Stimulated activated CD4-positive, alpha-beta T cell treated with anti-CD3 and anti-CD28 coated beads, Interleukin-12 subunit alpha, Interleukin-12 subunit beta, amount 100 ng/mL, for 24 hours (primary cell): ENCODE data around the gene MIDN.
"Not testable (repeated sequence)": the region's sequence is repeated elsewhere in the genome, so short reads cannot be mapped to it uniquely, and the experiment has no call there.

Experiments used
- DNase-seq, 2 experiments: peaks; one replicate each; pipeline ENCODE4 v3.0.0-alpha.2; 2020; ENCODE audit warnings: low read depth in 2 of 2

The MIDN gene

DNA sequence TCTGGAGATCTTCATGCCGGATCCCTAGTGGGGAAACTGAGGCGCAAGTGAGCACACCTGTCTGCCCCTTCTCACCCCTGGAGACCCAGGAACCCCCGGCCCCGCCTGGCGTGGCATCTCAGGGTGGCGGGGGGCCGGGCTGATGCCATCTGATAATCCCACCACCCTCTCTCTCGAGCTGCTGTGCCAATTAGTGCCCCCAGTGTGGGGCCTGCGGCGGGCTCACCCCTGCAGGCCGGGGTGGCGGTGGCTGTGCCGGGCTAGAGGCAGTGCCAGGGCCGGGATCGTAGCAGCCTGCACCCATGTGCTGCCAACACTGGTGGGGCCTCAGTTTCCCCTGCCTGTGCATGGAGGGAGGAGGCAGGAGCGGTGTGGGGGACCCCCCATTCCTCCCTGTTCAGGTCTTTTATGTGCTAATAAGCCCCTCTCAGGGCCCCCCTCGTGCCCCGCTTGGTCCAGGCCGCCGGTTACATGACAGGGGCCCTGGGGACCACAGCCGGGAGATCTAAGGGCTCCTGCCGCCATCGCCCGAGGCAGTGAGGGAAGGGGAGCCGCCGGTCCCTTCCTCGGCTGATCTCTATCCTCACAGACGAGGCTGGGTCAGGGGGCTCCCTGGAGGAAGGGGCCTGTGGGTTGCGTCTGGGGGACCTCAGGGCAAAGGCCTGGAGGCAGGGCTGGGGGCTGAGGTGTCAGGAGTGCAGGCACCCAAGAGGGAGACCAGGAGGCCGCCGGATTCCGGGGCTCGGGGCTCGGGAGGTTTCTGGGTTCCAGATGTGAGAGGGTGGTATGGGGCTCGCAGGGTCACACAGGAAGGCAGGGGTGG is 45.6 kb downstream of the MIDN start:
- DNase-seq = no peak

DNA sequence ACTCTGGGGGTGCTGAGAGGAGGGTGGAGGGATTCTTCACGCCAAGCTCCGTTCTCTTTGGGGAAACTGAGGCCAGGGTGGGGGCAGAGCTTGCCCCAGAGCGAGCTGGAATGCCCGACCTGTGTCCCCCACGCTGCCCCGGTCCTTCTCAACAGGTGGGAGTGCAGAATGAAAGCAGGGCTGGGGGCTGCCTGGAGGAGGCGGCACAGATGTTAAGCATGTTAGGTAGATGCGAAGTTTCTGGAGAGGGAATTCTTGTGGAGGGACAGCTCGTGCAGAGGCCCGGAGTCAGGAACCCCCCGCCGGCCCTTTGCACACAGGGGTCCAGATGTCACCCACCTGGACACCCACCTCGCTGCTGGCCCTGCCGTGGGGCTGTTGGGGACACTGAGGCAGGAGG is 46.3 kb downstream of the MIDN start:
- DNase-seq = no peak

DNA sequence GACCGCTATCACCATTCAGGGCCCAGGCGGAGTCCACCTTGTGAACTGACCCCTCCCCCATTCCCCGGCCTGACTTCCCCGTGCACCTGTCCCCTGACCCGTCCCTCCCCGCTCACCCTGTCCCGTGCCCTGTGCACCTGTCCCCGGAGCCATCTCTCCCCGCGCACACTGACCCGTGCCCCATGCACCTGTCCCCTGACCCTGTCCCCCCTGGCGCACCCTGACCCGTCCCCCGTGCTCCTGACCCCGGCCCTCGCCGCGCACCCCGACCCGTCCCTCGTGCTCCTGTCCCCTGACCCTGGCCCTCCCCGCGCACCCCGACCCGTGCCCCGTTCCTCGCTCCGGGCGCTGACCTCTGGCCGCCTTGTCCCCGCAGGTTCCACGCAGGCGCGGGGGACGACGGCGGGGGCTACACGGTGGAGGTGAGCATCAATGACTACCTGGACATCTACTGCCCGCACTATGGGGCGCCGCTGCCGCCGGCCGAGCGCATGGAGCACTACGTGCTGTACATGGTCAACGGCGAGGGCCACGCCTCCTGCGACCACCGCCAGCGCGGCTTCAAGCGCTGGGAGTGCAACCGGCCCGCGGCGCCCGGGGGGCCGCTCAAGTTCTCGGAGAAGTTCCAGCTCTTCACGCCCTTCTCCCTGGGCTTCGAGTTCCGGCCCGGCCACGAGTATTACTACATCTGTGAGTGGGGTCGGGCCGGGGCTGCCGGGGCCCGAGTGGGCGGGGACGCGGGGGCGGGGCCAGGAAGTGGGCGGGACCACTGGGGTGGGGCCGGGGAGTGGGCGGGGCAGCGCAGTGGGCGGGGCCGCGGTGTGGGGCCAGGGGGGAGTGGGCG is 47.0 kb downstream of the MIDN start:
- no peak for DNase-seq

DNA sequence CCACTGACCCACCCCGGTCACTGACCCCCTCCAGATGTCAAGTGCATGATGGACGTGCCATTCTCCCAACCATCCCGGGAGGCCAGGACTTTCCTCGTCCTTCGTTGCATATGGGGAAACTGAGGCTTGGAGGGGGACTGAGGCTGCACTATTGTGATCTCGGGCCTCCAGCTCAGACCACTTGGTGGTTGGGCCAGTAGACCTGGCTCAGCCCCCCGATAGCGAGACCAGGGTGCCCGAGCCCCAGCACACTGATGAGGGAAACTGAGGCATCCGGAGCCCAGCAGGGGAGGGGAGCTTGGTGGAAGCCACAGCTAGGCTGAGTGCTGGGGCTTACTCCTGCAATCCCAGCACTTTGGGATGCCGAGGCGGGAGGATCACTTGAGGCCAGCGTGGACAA is 47.7 kb downstream of the MIDN start:
- no peak for DNase-seq

DNA sequence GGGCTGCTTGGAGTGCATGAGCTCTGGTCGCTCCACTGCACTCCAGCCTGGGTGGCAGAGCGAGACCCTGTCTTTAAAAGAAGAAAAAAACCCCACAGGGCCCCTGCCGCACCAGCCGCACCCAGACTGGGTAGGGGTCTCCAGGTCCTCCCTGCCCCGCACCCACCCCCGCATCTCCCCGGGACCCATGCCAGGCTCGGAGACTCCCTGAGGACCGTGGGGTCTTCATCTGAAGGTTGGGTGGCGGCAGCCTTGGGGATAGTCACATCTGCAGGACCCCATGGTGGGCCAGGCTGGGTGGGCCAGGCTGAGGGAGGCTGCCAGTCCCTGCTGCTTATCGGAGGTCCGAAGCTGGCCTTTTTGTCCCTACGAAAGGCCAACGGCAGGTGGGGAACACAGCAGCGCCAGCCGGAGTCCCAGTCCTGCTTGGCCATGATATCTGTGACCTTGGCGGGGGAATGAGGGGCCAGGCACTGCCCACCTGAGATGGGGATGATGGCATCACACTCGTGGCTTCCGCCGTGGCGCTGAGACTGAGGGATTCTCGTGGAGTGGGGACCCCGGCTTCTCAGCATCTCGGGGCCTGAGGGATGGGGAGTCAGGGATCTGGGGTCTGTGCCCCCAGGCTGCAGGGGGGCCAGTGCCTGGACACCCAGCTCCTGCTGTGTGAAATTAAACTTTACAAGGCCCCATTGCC is 48.3 kb downstream of the MIDN start:
- DNase-seq = no peak

DNA sequence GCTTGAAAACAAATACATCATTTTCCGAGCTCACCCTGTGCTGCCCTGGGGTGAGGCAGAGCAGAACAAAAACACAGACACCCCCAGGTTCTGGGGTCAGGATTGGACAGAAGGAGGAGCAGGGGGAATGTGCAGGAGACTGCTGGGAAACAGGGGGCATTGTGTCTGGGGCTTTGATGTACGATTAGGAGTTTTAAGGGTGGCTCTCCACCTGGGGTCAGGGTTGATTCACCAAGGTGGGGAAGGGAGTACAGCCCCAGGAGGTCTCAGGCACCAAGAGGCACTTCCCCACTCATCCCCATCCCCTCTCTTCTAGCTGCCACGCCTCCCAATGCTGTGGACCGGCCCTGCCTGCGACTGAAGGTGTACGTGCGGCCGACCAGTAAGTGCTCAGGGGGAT is 49.9 kb downstream of the MIDN start:
- no peak for DNase-seq

DNA sequence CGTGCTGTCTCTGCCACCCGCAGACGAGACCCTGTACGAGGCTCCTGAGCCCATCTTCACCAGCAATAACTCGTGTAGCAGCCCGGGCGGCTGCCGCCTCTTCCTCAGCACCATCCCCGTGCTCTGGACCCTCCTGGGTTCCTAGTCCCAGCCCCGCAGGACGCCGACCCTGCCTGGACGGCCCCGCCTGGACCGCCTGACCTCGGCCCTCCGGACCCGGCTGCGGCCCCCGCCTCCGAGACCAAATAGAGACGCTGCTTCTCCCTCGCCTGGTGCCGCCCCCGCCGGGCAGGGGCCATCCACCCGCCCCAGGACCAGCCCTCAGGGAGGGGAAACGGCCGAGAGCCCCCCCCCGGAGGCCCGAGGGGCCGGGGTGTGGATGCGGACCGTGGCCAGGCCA is 51.4 kb downstream of the MIDN start:
- DNase-seq = no peak

DNA sequence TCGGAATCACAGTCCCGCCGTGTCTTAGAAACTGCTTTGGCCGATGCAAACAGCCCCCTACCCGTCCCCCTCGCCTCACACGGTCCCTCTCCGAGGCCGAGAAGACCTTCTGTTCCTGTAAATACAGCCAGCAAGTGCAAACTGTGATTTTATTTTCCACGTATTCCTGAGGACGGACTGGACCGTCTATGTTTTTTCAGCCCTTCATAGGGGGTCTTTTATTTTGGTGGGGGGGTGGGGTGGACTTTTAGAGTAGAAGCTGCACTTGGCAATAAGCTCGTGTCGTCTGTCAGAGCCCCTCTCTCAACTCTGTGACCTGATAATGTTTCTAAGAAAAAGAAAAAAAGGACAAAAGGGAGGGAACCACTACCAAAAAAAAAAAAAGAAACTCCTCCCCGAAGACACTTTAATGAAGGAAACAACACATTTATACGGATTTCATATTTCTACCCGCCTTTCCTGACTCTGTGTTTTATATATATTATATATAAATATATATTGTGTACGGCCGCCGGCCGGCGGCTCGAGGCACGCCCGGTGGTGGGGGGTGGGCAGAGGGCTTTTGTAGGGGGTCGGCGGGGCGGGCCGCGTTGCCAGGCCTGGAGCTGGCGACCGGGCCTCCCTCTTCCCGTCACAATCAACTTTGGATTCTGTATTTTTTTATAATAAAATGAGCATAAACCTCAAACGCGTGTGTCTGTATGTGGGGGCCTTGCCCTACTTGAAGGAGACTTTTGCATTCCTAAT is 52.5 kb downstream of the MIDN start:
- DNase-seq = no peak

DNA sequence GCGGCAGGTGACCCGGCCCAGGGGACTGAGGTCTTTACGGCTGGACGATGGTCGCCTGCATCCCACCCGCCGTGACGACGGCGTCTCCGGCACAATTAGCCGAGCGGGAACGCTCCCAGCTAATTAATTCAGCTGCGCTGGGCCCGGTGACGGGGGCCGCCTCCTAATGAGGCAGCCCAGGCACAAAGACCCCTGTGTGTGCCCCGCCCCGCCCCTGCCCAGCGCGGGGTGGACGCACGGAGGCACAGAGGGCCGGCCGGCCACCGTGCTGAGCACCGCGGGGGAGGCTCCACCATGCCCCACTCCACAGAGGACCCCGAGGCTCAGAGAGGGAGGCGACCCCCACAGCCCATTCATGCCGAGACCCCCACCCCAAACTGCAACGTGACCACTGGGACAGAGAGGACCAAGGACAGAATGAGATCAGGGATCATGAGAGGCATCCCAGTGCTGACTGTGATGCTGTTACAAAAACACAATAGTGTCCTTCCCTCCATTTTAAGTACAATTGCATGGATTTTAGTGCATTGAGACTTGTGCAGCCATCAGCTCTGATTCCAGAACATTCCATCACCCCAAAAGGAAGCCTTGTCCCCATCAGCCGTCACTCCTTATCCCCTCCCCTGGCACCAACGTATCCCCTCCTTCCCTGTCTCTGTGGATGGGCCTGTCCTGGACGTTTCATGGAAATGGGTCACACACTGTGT is 54.3 kb downstream of the MIDN start:
- DNase-seq = no peak

DNA sequence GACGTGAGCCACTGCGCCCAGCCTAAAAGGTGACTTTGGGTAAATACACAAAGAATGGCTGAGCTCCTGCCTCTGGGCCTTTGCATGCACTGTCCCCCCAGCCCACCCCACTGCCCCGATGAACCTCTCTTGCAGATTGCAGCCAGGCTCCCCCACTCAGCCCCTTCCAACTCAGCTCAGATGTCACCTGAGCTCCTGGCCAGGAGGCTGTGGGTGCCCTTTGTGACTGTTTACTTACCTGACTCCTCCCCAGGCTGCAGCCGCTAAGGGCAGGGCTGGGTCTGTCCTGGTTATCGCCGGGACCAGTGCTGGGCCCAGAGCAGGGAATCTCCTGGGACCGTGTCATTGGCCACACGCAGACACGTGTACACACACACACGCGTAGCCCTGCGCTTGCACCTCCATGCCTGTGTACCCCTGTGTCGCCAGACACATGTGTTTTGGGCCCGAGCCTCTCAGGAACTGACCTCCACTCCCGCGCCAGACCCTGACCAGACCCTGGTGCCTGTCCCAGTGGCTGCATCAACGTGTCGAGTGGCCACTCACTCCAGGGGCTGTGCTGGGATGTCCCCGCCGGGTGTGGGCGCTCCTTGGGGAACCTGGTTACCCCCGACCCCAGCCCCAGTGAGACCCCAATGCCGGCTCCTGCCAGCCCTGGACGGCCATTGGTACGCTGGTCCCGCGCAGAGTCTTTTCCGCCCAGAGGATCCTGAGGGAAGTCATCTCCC is 56.0 kb downstream of the MIDN start:
- DNase-seq = no peak

DNA sequence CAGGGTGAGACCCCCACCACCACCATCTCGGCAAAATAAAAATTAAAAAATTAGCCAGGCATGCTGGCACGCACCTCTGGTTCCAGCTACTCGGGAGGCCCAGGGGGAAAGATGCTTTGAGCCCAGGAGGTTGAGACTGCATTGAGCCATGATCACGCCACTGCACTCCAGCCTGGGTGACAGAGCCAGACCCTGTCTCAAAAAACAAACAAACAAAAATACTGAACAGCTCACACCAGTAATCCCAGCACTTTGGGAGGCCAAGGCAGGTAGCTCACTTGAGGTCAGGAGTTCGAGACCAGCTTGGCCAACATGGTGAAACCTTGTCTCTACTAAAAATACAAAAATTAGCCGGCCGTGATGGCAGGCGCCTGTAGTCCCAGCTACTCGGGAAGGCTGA is 57.0 kb downstream of the MIDN start:
- not testable (repeated sequence) for DNase-seq

DNA sequence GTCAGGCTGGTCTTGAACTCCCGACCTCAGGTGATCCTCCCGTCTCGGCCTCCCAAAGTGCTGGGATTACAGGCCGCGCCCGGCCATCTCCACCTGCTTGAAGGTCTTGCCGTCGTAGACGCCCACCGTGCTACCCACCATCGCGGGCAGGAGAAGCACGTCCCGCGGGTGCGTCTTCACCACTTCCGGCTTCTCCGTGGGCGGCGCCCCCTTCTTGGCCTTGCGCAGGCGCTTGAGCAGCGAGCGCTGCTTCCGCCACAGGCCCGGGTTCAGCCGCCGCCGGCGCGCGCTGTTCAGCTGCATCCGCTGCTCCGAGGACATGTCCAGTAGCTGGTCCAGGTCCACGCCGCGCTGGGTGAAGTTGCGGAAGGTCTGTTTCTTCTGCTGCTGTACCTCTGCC is 58.9 kb downstream of the MIDN start:
- DNase-seq = no peak

DNA sequence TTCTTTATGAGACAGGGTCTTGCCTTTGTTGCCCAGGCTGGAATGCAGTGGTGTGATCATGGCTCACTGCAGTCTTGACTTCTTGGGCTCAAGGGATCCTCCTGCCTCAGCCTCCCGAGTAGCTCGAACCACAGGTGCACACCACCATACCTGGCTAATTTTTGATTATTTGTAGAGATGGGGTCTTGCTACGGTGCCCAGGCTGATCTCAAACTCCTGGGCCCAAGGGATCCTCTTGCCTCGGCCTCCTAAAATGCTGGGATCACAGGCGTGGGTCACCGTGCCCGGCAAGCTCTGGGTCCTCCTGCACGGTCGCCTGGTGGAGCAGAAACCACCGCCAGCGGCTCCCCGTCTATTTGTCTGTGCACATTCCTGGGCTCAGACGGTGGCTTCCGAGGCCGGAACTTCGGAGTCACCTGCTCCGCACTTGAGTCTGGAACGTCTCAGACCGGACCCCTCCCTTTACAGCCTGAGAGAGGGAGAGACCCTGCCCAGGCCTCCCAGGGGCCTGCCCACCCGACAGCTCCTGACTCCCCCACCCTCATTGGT is 59.4 kb downstream of the MIDN start:
- no peak for DNase-seq

DNA sequence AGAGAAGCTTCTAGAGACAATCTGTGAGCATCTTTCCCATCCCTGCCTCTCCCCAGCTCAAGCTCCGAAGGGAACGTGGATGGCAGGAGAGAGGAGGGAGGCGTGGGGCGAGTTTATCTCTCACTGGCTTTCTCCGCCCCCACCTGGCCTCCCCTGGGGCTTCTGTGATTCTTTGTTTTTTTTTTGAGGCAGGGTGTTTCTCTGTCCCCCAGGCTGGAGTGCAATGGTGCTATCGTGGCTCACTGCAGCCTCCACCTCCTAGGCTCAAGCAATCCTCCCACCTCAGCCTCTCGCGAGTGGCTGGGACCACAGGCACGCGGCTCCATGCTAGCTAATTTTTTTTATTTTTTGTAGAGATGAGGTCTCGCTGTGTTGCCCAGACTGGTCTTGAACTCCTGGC is 60.3 kb downstream of the MIDN start:
- no peak for DNase-seq
